Measurements from ENCODE around the gene NLGN1. TPM values are rescaled to one million over a fixed set of nuclear protein-coding genes. Genes with fewer than 3 reads are reported as not detected.

NLGN1 gene
- total RNA-seq, 1 experiment from 2014 or later: not detected

- no peak for DNase-seq (ENCODE audit: low spot score)
These were observed 504.1 kb downstream of the NLGN1 start for GRCh38 chr3:173901649-173902048.

GRCh38 chr3:173902401-173902800 lies 504.9 kb downstream of the NLGN1 start:
- DNase-seq (ENCODE audit: low spot score): no peak

GRCh38 chr3:173902871-173903270 lies 505.3 kb downstream of the NLGN1 start:
- DNase-seq (ENCODE audit: low spot score): no peak

GRCh38 chr3:173905381-173905780 lies 507.8 kb downstream of the NLGN1 start:
- DNase-seq (ENCODE audit: low spot score): no peak

GRCh38 chr3:173911446-173911845 lies 513.9 kb downstream of the NLGN1 start:
- no peak for DNase-seq (ENCODE audit: low spot score)

- DNase-seq (ENCODE audit: low spot score): no peak
These were observed 514.6 kb downstream of the NLGN1 start for GRCh38 chr3:173912126-173912525.

GRCh38 chr3:173913397-173913796 lies 515.9 kb downstream of the NLGN1 start:
- DNase-seq (ENCODE audit: low spot score): no peak

GRCh38 chr3:173913974-173914421 lies 516.5 kb downstream of the NLGN1 start:
- no peak for DNase-seq (ENCODE audit: low spot score)

- DNase-seq (ENCODE audit: low spot score): no peak
These were observed 519.3 kb downstream of the NLGN1 start for GRCh38 chr3:173916799-173917198.

- DNase-seq (ENCODE audit: low spot score): peak; percentile 20
These were observed 522.8 kb downstream of the NLGN1 start for GRCh38 chr3:173920386-173920785.

- DNase-seq (ENCODE audit: low spot score): no peak
These were observed 524.2 kb downstream of the NLGN1 start for GRCh38 chr3:173921732-173922131.

GRCh38 chr3:173923204-173923603 lies 525.7 kb downstream of the NLGN1 start:
- no peak for DNase-seq (ENCODE audit: low spot score)

- DNase-seq (ENCODE audit: low spot score): no peak
These were observed 532.7 kb downstream of the NLGN1 start for GRCh38 chr3:173930251-173930650.

- DNase-seq (ENCODE audit: low spot score): no peak
These were observed 535.1 kb downstream of the NLGN1 start for GRCh38 chr3:173932624-173933023.

GRCh38 chr3:173933113-173933512 lies 535.6 kb downstream of the NLGN1 start:
- DNase-seq (ENCODE audit: low spot score): no peak

GRCh38 chr3:173936316-173936715 lies 538.8 kb downstream of the NLGN1 start:
- no peak for DNase-seq (ENCODE audit: low spot score)

- DNase-seq (ENCODE audit: low spot score): peak; percentile 59
These were observed 540.6 kb downstream of the NLGN1 start for GRCh38 chr3:173938159-173938558.

- no peak for DNase-seq (ENCODE audit: low spot score)
These were observed 541.1 kb downstream of the NLGN1 start for GRCh38 chr3:173938616-173939015.

- peak; percentile 13 for DNase-seq (ENCODE audit: low spot score)
These were observed 541.8 kb downstream of the NLGN1 start for GRCh38 chr3:173939331-173939730.

- no peak for DNase-seq (ENCODE audit: low spot score)
These were observed 545.7 kb downstream of the NLGN1 start for GRCh38 chr3:173943264-173943663.

- DNase-seq (ENCODE audit: low spot score): no peak
These were observed 547.6 kb downstream of the NLGN1 start for GRCh38 chr3:173945170-173945569.

GRCh38 chr3:173945806-173946205 lies 548.3 kb downstream of the NLGN1 start:
- DNase-seq (ENCODE audit: low spot score): no peak

GRCh38 chr3:173954647-173955046 lies 557.1 kb downstream of the NLGN1 start:
- no peak for DNase-seq (ENCODE audit: low spot score)

- DNase-seq (ENCODE audit: low spot score): no peak
These were observed 560.1 kb downstream of the NLGN1 start for GRCh38 chr3:173957646-173958045.

Data from HT-29 (cell line).